Panc1 (cell line): ENCODE data around the gene LRP1B. TPM values are rescaled to one million over a fixed set of nuclear protein-coding genes. Genes with fewer than 3 reads are reported as not detected.

ENCODE experiments used
- ATAC-seq: fragments of 200-7000 bp; cut with Tn5 transposase; 2 replicates; pipeline ENCODE4 v1.9.1; 2020; ENCODE audit warnings: mild to moderate bottlenecking, moderate library complexity
- BruUV-seq: library from RNA; stranded (reverse); fragments of 400-500 nt; replicated peaks from 2 replicates; lab custom pipeline; 2021; lab: Mats Ljungman, UMichigan
- CTCF ChIA-PET: fragments of 300-600 bp; sonication (Branson Sonifier 250); formaldehyde crosslinking; loops from one replicate; lab custom pipeline; 2022; ENCODE audit warnings: antibody characterized with exemption; lab: Charles Lee
- POLR2A ChIA-PET: fragments of 300-600 bp; sonication (Branson Sonifier 250); formaldehyde crosslinking; loops from one replicate; lab custom pipeline; 2022; ENCODE audit warnings: antibody characterized with exemption; lab: Charles Lee
- DNase-seq: peaks from one replicate; pipeline ENCODE4 v3.0.0-alpha.2; 2010; ENCODE audit warnings: low read depth, low spot score
- H3K27ac ChIP-seq: 2 replicates; pipeline ENCODE4 v1.5.1; 2011; ENCODE audit warnings: mild to moderate bottlenecking, low read length, inconsistent platforms
- H3K27me3 ChIP-seq: fragments of 200-500 bp; sonication (Bioruptor generic); 2 replicates; pipeline ENCODE4 v1.6.0; 2014; ENCODE audit warnings: low read length, inconsistent platforms; ENCODE audit not compliant: control insufficient read depth, insufficient read depth
- H3K36me3 ChIP-seq: fragments of 200-500 bp; sonication (Bioruptor generic); 2 replicates; pipeline ENCODE4 v1.5.1; 2014; ENCODE audit warnings: inconsistent platforms, mild to moderate bottlenecking, low read length, moderate library complexity; ENCODE audit not compliant: control insufficient read depth, insufficient read depth
- H3K4me1 ChIP-seq: 2 replicates; pipeline ENCODE4 v1.5.1; 2011; ENCODE audit warnings: inconsistent platforms, mild to moderate bottlenecking, low read length, moderate library complexity; ENCODE audit not compliant: control insufficient read depth, insufficient read depth
- H3K4me3 ChIP-seq, 2 experiments: 2 replicates each; pipeline ENCODE4 v1.5.1; 2011 to 2012; ENCODE audit warnings: low read depth in 2 of 2, low read length in 2 of 2, mild to moderate bottlenecking in 2 of 2, inconsistent platforms in 1 of 2, moderate library complexity in 1 of 2
- H3K9me3 ChIP-seq: fragments of 200-500 bp; sonication (Bioruptor generic); 2 replicates; pipeline ENCODE4 v1.5.1; 2014; ENCODE audit warnings: low read depth, mild to moderate bottlenecking, inconsistent platforms, low read length, moderate library complexity; ENCODE audit not compliant: control insufficient read depth, insufficient read depth
- POLR2AphosphoS5 ChIP-seq: IDR thresholded peaks from 2 replicates; pipeline ENCODE4 v1.6.1; 2012; ENCODE audit warnings: mild to moderate bottlenecking, low read depth, low read length, moderate library complexity
- SIN3A ChIP-seq: IDR thresholded peaks from 2 replicates; pipeline ENCODE4 v1.6.1; 2012; ENCODE audit warnings: low read depth, mild to moderate bottlenecking, low read length, moderate library complexity, borderline replicate concordance; ENCODE audit not compliant: insufficient read depth
- TCF7L2 ChIP-seq: IDR thresholded peaks from 2 replicates; pipeline ENCODE4 v1.6.1; 2011; ENCODE audit warnings: mild to moderate bottlenecking, low read depth, low read length, inconsistent platforms
- in situ Hi-C: cut with HindIII; loops from 2 replicates; pipeline ENCODE4 v1.10.0; 2016; ENCODE audit warnings: low sequenced_read_pairs, low pct_unique_long_range_greater_than_20kb
- intact Hi-C: fragments of 100-400 bp; cut with micrococcal nuclease; formaldehyde crosslinking; loops from one replicate; pipeline ENCODE4 v1.10.0; 2022; ENCODE audit not compliant: unreplicated experiment
- total RNA-seq: library from RNA; stranded (reverse); gene quantifications from one replicate; pipeline ENCODE4 v1.2.1, GENCODE V29; 2021; ENCODE audit not compliant: unreplicated experiment
- TF ChIP-seq, protein P1 (sequence below): fragments of 450-650 bp; IDR thresholded peaks from 2 replicates; pipeline ENCODE4 v1.5.1; 2017; ENCODE audit warnings: mild to moderate bottlenecking
- TF ChIP-seq, protein P2 (sequence below), 2 experiments: IDR thresholded peaks; 2 replicates each; pipeline ENCODE4 v1.6.1; 2011 to 2012; ENCODE audit warnings: low read depth in 2 of 2, control low read depth in 1 of 2, low read length in 1 of 2, mild to moderate bottlenecking in 1 of 2, moderate library complexity in 1 of 2; ENCODE audit not compliant: insufficient read depth in 1 of 2

The LRP1B gene
- total RNA-seq, 1 experiment from 2014 or later, result 0.54 TPM

DNA sequence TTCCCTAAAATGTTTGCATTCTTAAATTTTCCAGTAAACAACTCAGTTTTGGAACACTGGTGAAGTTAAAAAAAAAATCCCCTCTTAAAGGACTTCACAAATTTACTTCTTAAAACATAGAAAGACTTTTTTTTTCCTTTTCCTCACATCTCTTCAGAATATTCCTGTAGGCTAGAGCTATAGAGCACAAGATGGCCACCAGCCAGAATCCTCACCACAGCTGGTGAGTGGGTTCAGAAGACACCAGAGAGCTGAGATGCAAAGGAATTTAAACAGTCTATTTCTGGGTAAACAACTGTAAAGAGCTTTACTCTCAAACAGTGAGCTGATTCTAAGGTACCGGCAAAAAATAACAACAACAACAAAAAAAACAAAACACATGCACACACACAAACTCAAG lies 252.8 kb downstream of the LRP1B start:
- DNase-seq, result no peak
- TF ChIP-seq POLR2AphosphoS5 (no peak), SIN3A (no peak), TCF7L2 (no peak)
- TF ChIP-seq, protein P1, sequence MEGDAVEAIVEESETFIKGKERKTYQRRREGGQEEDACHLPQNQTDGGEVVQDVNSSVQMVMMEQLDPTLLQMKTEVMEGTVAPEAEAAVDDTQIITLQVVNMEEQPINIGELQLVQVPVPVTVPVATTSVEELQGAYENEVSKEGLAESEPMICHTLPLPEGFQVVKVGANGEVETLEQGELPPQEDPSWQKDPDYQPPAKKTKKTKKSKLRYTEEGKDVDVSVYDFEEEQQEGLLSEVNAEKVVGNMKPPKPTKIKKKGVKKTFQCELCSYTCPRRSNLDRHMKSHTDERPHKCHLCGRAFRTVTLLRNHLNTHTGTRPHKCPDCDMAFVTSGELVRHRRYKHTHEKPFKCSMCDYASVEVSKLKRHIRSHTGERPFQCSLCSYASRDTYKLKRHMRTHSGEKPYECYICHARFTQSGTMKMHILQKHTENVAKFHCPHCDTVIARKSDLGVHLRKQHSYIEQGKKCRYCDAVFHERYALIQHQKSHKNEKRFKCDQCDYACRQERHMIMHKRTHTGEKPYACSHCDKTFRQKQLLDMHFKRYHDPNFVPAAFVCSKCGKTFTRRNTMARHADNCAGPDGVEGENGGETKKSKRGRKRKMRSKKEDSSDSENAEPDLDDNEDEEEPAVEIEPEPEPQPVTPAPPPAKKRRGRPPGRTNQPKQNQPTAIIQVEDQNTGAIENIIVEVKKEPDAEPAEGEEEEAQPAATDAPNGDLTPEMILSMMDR, result no peak
- TF ChIP-seq, protein P2, sequence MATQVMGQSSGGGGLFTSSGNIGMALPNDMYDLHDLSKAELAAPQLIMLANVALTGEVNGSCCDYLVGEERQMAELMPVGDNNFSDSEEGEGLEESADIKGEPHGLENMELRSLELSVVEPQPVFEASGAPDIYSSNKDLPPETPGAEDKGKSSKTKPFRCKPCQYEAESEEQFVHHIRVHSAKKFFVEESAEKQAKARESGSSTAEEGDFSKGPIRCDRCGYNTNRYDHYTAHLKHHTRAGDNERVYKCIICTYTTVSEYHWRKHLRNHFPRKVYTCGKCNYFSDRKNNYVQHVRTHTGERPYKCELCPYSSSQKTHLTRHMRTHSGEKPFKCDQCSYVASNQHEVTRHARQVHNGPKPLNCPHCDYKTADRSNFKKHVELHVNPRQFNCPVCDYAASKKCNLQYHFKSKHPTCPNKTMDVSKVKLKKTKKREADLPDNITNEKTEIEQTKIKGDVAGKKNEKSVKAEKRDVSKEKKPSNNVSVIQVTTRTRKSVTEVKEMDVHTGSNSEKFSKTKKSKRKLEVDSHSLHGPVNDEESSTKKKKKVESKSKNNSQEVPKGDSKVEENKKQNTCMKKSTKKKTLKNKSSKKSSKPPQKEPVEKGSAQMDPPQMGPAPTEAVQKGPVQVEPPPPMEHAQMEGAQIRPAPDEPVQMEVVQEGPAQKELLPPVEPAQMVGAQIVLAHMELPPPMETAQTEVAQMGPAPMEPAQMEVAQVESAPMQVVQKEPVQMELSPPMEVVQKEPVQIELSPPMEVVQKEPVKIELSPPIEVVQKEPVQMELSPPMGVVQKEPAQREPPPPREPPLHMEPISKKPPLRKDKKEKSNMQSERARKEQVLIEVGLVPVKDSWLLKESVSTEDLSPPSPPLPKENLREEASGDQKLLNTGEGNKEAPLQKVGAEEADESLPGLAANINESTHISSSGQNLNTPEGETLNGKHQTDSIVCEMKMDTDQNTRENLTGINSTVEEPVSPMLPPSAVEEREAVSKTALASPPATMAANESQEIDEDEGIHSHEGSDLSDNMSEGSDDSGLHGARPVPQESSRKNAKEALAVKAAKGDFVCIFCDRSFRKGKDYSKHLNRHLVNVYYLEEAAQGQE (IDR thresholded peaks at IDR 0.05; ENCODE audit: insufficient read depth in 1 of 2, low read depth in 2 of 2, low read length in 1 of 2), result no peak
- H3K27ac ChIP-seq, result no peak overlapping the region
- no peak overlapping the region for H3K4me3 ChIP-seq
- no peaks in the 10 kb centered on the region for H3K27me3 ChIP-seq
- in situ Hi-C loops, result no loop called here
- H3K9me3 ChIP-seq, result no peaks in the 10 kb centered on the region
- intact Hi-C loops, result no loop called here
- no peaks in the 10 kb centered on the region for H3K36me3 ChIP-seq
- POLR2A ChIA-PET, result no interaction called here
- CTCF ChIA-PET, result no interaction called here
- ATAC-seq, result no peak
- no TSS peak for BruUV-seq
- no peaks in the 10 kb centered on the region for H3K4me1 ChIP-seq

DNA sequence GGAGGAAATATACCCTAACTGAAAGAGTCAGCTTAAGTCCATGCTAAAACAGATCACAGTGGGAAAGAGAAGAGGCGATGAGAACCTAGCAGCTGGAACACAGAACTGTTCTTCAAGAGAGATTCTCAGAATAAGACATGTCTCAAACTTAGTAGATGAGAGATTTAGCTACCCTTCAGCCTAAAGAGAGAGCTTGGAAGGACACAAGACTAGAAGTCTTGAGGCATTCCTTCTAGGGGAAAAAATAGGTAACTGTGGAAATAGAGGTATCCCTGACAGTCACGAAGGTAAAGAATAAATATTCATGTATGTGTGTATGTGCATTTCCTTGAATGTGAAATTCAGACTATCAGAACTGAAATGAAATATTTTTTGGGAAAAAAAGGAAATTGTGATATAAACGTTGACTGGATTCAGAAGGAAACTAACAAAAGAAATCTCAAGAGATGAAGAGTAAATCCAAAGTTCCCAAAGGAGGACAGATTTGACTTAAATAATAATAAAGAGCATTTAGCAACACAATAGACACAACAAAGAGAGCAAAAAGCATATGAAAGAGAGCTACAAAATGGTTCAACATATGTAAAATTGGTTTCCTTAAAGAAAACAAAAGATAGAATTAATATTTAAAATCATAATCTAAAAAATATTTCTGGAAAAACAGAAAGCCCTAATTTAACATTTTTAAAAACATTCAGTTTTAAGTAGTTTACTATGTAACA lies 258.7 kb downstream of the LRP1B start:
- no peaks in the 10 kb centered on the region for H3K36me3 ChIP-seq
- ChIA-PET CTCF (no interaction called here), POLR2A (no interaction called here)
- no peak overlapping the region for H3K27ac ChIP-seq
- DNase-seq, result no peak
- intact Hi-C loops (no loop called here), in situ Hi-C loops (no loop called here)
- no peaks in the 10 kb centered on the region for H3K4me1 ChIP-seq
- TF ChIP-seq, protein P1, result no peak
- TF ChIP-seq SIN3A, result no peak
- no peak for TF ChIP-seq POLR2AphosphoS5
- TF ChIP-seq, protein P2 (IDR thresholded peaks at IDR 0.05; ENCODE audit: insufficient read depth in 1 of 2, low read depth in 2 of 2, low read length in 1 of 2), result no peak
- TF ChIP-seq TCF7L2, result no peak
- H3K4me3 ChIP-seq, result no peak overlapping the region
- no TSS peak for BruUV-seq
- no peak for ATAC-seq
- H3K27me3 ChIP-seq, result no peaks in the 10 kb centered on the region
- H3K9me3 ChIP-seq, result no peaks in the 10 kb centered on the region
